ENCODE measurements around the gene CATSPER4.
"Not testable (repeated sequence)": the region's sequence is repeated elsewhere in the genome, so short reads cannot be mapped to it uniquely, and the experiment has no call there.

CATSPER4 gene

DNA sequence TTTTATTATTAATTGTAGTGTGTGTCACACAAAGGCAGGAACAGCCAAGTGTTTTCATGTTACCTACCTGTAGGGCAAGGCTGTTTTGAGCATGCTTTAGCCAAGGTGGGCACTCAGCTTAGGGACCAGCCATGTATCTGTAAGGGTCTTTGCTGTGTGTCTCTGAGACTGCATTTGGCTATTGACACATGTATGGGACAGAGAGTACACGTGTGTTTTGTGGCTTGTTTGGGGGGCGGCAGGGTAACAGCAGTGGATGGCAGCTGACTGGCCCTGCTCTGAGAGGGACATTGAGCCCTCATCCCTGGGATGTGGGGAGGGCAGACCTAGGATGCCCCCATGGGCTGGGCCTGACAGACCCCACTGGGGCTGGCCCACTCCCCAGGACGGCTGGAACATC lies 6.9 kb downstream of the CATSPER4 start:
- DNase-seq, result no peak

DNA sequence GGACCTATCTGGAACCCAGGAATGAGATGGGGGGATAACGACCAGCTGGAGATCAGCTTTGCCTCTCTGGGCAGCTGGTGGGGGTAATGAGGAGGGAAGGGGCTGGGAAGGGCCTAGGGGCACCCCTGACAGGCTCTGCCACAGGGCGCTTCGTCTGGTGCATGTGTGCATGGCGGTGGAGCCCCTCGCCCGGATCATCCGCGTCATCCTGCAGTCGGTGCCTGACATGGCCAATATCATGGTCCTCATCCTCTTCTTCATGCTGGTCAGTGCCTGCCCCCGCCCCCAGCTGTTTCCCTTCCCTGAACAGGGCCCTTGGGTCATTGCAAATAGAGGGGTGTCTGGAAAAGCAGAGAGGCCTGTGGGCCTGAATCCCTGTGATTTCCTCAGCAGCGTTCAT lies 7.4 kb downstream of the CATSPER4 start:
- no peak for DNase-seq

DNA sequence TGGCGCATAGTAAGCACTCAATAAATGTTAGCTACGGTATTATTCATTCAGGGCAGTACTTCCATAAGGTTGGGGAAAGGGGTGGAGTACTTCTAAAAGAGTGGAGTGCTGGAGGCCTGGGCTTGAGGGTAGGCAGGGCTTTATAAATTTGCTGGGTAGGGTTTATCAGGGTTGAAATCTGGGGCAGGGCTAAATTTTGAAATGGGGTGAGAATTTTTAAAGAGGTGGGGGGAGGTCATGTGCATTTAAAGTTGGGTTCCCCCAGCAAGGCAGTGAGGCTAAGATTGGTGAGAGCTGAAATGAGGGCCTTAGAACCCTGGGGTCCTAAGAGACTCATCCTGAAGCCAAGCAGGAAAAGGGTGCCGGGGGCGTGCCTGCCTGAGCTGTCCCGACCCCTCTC lies 10.0 kb downstream of the CATSPER4 start:
- no peak for DNase-seq

DNA sequence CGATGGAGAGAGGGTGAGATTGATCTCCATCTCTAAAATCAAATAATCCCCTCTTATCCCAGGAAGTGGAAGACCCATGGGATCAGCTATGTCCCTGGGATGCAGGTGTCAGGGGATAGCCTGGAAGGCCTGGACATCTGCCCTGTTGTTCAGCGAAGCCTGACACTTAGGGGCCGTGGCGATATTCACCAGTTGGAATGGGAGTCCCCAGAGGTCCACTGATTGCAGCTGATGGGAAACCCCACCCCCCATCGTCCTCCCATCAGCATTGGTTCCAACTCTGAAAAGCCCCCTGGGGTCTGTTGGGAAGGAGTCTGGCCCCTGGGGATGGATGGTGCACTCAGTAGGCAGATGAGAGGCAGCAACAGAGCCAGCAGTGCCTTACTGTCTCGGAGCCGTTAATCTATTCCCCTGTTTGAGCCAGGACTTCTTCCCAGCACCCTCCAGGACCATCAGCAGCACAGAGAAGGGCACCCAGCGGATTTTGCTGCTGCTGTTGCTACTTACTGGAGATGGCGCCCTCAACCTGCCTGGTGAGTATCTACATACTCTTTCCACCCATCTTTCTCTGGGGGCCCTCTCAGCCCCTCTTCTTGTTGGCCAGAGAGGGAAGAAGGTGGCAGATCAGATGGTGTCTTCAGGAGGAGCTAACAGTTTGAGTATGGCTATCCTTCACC lies 13.4 kb downstream of the CATSPER4 start:
- no peak for DNase-seq

DNA sequence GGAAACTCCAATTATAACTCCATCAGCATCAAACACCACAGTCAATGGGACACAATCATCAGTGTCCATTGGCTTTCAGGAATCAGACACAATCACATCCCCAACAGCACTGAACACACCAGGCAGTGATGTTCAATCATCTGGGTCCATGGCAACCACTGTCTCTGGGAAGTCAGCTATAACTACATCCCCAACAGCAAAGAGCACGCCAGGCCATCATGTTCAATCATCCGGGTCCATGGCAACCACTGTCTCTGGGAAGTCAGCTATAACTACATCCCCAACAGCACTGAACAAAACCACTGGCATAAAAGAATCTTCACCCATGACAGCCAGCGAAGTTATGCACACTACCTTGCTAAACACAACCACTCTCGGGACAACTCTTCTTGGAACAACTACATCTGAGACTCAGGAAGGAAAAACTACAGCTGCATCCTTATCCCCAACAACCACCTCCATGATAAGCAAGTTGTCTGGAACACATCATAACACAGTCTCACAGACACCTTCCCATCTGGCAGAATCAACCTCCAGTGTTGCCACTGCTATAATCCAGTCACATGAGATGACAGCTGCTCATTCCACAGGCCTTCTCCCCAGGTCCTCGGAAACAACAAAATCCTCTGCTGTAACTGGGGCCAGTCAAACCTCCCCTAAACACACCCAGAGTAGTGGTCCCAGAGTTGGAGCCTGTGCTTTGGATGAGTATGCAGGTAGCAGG lies 19.9 kb downstream of the CATSPER4 start:
- no peak for DNase-seq

DNA sequence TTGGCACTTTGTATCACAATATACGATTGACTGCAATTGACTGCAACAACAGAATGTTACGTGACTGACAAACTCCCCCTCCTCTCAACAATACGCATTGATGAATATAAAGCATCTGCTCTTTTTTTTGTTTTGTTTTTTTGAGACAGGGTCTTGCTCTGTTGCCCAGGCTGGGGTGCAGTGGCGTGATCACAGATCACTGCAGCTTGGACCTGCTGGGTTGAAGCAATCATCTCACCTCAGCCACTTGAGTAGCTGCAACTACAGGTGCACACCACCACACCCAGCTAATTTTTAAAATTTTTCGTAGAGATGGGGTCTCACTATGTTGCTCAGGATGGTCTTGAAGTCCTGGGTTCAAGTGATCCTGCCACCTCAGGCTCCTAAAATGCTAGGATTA lies 22.3 kb downstream of the CATSPER4 start:
- no peak for DNase-seq

DNA sequence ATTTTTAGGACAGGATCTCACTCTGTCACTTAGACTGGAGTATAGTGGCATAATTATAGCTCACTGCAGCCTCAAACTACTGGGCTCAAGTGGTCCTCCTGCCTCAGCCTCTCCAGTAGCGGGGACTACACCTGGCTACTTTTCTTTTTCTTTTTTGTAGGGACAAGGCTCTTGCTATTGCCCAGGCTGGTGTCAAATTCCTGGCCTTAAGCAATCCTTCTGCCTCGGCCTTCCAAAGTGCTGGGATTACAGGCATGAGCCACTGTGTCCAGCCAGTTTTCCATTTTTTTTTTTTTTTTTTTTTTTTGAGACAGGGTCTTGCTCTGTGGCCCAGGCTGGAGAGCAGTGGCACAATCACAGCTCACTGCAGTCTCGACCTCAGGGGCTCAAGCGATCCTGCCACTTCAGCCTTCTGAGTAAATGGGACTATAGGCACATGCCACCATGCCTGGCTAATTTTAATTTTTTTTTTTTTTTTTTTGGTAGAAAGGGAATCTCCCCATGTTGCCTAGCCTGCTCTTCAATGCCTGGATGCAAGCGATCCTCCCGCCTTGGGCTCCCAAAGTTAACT lies 23.0 kb downstream of the CATSPER4 start:
- DNase-seq, result no peak

DNA sequence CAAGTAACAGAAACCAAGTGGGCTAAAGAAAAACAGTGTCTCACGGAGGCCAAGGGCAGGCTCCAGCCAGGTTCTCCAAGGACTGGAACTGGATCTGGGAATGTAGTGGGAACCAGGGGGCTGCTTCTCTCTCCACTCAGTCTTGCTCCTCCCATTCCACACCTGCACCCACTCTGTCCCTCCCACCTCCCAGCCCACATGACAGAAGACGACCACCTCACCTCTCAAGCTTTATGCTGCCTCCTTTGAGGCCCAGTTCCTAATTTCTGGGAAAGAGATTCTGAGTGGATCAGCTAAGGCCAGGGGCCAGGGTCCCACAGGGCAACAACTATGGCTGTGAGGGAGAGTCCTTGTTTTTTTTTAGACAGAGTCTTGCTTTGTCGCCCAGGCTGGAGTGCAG lies 24.8 kb downstream of the CATSPER4 start:
- no peak for DNase-seq

DNA sequence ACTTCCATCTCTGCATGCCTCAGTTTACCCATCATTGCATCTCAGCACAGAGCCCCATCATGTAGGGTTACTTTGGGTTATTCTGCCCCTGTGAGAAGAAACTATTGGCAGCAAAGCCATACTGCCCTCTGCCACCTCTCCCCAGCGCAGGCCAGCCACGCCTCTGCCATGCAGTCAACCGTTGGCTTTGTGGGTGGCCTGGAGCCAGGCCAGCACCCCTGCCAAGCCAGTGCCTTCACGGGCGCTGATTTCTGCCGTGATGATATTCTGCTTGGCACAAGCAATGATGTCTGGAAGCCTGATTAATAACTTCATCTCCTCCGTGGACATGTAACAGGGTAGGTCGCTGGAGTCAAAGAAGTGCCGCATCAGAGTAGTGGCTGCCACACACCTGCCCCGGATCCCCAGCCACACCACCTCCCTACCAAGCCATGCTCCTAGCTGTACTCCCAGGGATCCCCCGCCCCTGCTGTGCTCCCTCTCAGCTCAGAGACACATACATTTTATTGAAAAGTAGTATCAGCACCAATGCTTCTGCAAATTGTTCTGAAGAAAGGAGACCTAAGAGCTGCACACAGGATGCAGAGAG lies 28.6 kb downstream of the CATSPER4 start:
- DNase-seq, result no peak

DNA sequence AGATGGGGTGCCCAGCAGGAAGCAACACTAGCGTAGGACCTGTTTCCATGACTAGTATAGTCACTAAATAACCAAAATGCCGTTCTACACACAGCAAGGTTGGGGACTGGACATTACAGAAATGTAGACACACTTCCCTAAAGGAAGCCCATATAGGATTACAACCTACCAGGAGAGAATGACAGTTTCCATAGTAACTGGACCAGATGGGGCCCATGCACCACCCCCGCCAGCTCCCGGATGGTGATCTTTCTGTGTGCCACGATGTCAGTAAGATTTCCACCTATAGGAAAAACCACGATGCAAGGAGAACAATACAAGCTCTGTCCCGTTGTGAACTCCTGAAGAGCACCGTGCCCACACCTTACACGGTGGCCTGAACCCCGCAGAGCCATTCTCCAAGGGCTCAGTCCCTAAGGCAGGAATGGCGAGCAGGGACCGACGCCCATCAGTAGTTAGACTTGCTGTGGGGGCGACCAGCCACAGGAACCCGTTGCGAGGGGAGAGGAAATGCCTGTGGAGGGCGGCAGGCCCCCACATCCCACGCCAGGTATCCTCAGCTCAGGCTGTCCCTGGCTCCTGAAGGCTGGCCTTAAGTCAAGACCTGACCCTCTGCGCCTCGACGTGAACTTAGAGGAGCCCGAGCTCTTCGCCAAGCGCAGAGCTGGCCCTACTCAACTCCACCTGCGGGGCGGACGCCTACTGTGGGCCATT lies 30.0 kb downstream of the CATSPER4 start:
- no peak for DNase-seq

DNA sequence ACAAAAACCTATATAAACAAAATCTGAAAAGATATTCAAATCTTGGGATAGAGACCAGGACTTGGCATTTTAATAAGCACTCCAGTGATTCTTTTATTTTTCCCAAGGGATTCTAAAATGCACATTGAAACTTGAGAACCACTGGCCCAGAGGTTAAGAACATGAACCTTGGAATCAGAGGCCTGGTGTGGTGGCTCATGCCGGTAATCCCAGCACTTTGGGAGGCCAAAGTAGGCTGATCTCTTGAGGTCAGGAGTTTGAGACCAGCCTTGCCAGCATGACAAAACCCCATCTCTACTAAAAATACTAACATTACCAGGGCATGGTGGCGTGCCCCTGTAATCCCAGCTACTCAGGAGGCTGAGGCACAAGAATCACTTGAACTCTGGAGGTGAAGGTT lies 30.7 kb downstream of the CATSPER4 start:
- no peak for DNase-seq

DNA sequence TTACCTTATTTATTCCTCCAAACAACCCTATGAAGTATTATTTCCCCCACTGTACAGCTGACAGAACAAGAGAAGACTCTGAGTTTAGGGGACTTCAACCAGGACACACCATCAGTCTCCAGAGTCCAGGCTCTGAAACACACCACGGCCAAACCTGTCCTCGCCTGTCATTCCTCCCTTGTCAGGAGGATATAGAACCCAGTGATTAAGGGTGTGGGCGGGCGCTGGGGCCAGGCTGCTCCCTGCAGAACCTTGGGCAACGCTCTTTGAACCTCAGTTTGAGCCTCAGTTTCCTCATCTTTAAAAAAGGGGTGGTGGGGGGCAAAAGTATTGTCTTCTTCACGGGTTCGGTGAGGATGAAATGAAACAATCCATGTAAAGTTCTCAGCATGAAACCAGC lies 34.2 kb downstream of the CATSPER4 start:
- DNase-seq, result no peak

DNA sequence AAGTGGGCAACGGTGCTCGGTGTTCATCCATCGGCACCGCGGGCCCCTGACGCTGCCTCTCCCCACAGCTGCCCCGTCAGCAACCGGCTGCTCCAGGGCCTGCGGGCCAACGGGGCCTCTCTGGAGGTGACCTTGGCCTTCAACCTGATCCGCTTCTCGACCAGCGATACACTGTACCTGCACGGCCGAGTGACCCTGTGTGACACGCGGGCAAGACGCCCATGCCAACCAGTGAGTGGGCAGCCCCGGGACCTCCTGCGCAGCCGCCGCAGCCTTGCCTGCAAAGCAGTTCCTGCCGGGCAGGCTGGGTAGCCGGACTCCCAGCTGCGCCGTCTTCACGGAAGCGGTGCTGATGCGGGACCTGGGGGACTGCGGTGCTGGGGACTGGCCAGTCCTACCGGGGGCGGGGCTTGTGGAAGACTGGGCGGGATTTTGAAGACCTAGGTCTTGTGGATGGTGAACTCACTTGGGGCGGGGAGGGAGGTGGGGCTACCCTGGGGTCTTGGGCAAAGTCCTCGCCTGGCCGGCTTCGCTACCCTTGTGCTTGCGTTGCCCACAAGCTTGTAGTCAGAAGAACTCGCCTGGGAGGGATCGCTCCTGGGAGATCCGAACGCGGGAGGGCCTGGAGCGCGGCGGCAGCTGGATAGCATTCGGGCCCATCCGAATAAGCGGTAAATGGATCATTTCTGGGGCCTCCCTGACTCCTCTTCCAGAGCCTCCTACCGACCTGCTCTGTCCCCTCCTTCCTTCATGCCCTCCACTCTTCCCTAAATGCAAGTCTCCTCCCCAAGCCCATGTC lies 34.8 kb downstream of the CATSPER4 start:
- DNase-seq, result peak; percentile 49 to 55

DNA sequence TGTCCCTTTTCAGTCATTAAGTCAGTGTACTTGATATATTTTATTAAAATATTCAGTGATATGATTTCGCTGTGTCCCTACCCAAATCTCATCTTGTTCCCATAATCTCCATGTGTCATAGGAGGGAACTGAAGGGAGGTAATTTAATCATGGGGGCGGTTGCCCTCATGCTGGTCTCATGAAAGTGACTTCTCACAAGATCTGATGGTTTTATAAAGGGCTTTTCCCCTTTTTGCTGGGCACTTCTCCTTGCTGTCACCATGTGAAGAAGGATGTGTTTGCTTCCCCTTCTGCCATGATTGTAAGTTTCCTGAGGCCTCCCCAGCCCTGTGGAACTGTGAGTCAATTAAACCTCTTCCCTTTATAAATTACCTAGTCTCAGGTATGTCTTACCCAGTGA lies 40.3 kb downstream of the CATSPER4 start:
- DNase-seq, result not testable (repeated sequence)

DNA sequence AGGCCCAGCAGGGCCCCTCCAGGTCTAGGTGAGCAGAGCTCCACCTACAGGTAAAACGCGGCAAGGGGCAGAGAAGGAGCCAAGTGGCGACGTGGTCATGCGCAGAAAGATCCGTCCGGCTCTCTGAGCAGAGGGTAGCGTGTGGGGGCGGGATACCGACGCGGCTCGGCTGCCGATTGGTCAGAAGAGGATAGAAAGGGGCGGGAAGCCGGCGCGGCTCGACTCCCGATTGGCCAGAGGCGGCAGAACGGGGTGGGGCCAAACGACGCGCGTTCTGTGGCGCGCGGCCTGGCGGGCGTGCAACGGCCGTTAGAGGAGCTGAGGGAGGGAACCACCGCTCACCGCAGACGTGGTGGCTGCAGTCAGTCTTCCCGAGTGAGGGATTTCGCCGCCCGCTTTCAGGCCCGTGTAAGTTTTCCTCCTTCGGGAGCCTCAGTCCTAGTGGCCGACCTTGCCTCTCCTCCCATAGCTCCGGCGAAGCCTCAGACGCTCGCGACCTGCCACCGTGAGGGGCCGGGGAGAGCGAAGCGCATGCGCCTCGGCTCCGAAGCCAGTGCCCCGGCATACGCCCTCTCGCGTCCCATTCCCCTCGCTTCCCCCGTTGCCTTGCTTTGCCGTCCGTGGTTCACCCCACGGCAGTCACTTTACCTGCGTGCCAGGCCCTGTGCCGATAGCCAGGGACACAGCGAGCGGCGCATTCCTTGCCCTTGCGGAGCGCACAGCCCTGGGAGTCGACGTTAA lies 43.7 kb downstream of the CATSPER4 start, which contains the start of gene CEP85:
Gene CEP85, plus strand, starts transcription at position 298 of the 741 bp plus-strand sequence. CDS start 5,584 bp downstream, outside the sequence.
- DNase-seq, result peak; percentile 98 to 99

DNA sequence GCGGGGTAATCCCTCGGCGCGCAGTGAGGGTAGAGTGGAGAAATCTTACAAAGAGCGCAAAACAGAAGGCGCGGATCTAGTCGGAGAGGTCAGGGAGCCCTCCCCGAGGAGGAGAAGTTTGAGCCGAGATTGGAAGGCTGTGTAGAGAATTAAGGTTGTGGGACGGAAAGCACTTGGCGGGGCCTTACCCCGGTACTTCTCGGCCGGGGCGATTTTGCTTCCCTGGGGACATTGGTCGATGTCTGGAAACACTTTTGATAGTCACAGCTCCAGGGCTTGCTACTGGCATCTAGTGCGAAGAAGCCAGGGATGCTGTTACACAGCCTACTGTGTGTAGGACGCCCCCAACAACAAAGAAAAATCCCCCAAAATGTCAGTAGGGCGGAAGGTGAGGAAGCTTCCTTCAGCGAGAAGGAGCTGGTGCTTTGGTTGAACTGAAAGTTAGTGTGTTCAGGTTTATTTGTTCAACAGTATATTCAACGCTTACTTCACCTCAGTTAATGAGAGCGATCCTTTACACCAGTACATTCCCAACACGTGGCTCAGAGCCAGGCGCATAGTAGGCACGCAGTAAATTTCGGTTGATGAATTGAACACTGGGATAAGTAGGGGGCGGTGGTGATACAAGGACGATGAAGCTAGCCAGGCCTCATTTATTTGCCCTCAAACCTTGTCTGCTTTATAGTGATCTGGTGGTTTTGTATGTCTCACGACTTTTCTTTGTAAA lies 44.4 kb downstream of the CATSPER4 start:
- DNase-seq, result peak in 1 of 2 donors; percentile 37

DNA sequence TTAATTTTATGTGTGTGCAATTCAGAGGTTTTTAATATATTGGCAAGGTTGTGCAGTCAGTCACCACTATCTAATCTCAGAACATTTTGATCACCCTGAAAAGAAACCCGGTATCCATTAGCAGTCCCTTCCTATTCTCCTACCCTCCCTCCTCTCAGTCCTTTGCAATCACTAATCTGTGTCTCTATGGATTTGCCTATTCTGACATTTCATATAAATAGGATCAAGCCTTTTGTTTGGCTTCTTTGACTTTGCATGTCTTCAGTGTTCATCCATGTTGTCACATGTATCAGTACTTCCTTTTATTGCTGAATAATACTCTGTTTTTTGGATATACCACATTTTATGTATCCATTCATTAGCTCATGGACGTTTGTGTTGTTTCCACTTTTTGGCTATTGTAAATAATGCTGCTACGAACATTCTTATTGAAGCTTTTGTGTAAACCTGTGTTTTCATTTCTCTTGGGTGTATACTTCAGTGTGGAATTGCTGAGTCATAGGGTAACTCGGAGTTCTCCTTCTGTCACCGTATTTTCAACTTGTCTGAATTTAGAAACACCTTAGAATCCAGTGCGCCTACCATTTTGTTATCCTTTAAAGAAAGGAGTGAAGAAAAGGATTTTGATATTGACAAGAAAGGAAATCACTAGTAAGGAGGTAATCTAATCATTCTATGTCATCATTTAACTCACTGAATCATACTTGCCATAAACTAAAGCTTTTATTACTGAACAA lies 47.0 kb downstream of the CATSPER4 start:
- no peak for DNase-seq

DNA sequence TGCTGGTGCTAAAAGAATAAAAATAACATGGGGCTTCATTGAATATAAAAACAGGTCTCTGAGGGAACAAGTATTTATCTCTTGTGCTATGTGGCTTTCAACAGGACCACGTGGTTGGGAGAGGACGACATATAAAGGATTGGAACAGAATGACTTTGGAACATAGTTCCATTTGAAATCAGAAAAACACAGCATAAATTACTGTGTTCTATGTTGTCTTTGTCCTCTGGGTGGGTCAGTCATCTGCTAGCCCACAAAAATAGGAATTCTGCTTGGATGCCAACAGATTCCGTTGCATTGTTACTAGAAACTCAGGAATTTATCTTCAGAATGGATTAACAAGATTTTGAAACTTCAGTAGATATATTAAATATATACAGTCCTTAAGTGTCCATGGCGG lies 49.5 kb downstream of the CATSPER4 start:
- no peak for DNase-seq
